ENCODE data around the gene TEX2.
"Not testable (repeated sequence)": the region's sequence is repeated elsewhere in the genome, so short reads cannot be mapped to it uniquely, and the experiment has no call there.

Gene TEX2

DNA sequence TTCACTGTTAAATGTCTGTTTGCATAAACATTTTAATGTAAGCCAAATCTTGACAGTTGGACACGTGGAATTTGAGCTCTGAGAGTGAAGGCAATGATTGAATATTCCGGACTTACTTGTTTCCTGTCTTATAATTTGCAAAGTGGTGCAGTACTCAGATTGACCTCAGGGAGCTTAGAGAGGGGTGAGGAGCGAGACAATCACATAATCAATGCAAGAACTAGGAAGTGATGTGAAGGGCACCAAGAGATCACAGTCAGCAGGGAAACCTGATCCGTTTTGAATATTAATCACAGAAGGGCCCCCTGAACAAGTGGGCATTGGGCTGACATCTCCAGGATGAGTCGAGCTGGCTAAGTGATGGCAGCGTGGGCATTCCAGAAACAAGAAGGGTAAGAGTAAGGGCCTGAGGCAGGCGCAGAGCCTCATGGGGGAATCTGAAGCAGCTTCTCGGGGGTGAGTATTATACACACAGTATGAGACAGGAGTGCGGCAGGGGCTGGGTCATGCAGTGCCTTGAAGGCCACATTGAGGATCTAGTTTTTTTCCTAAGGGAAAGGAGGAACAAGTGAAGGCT, 26.1 kb downstream of the TEX2 start:
- DNase-seq (ENCODE audit: low read depth in 2 of 2), result no peak

DNA sequence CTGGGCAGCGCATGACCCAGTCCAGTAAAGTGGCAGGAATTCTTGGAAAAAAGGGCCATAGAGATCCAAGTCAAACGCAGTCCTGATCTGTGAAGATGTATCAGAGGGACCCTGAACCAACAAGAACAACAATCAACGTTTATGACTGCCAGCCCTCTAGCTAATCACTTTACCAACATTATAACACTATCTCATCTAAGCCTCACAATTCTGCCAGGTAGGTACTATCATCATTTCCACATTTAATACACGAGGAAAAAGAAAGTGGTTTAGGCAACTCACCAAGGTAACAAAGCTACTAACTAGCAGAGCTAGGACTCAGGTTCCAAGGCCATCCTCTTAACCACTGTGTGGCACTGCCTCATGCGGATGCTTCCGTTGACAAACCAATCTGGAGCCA, 28.1 kb downstream of the TEX2 start:
- DNase-seq (ENCODE audit: low read depth in 2 of 2), result no peak

DNA sequence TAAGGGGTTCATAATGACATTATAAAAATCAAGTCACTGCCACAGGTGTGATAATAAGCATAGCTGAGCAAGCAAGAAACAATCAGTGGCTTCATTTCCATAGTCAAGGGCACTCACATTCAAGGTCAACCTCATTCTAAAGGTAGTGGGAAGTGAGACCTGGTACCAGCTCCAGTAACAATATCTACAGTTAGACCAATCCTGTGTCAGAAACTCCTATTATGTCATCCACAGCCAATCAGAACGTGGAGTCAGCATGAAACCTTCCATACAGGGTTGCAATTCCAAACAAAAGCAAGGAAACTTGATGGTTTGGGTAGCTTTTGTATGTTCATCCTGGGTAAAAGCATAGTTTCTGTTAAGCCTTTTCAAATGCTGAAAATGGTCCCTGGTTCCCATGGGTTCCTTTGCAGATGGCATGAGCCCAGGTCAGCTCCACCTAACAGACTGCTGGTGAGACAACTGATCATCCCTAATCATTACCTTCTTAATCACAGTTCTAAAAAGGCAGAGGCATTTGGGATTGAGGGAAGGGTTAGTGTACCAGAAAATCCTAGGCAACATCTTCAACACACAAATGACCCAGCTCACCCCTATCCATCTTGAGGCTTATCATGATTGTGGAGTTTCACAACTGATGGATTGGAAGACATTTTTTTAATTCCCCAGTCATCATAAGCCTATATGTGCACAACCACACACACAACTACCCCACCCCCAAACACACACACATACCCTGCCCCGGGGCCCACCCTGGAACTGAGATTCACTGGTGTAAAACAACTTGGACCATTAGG, 30.4 kb downstream of the TEX2 start:
- no peak for DNase-seq (ENCODE audit: low read depth in 2 of 2)

DNA sequence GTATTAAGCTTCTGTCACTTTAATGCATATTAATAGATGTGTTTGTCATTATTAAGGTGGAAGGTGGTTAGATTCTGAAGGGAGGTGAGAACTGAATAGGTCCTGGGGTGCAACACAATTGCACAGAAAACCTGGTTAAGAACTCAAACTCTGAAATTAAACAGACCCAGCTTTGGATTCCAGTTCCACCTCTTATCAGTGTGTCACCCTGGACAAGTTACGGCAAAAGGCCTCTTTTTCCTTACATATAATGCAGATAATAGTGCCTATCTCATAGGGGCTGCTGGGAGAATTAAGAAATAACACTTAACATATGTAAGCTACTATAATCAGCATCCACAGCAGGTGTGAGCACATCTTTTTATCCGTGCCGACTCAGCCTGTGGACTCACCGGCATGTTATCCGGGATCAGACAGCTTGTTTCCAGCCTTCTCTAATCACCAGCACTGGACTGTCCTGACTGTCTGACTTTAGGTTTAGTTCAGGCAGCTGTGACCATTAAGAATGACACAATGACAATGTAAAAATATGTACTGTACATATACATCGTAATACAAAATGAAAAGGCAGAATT, 31.4 kb downstream of the TEX2 start:
- DNase-seq (ENCODE audit: low read depth in 2 of 2), result no peak

DNA sequence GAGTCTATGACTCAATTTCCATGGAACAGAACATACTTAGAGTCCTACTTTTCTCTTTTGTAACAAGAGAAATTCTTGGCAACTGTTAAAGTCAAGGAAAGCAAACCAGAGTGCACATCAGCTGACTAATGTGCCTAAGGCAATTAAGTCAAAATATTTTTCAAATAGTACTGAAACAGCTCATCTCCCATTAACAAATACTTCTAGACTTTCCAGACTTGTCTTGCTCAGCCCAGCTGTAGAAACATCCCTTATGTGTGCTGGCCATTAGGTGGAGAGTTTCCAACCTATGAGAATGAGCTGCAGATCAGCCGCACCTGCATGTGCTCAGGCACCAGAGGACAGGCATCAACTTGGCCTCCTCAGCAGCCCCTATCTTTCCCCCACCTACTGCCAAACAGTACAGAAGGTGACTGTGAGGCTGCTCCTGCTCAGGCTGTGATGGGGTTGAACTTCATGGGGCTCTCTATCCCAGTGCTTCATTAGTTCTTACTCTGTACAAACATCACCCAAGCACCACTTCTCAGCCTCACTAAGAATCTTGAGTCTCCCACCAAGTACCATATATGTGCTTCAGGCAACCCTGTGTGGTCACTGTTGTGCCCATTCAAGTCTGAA, 32.2 kb downstream of the TEX2 start:
- no peak for DNase-seq (ENCODE audit: low read depth in 2 of 2)

DNA sequence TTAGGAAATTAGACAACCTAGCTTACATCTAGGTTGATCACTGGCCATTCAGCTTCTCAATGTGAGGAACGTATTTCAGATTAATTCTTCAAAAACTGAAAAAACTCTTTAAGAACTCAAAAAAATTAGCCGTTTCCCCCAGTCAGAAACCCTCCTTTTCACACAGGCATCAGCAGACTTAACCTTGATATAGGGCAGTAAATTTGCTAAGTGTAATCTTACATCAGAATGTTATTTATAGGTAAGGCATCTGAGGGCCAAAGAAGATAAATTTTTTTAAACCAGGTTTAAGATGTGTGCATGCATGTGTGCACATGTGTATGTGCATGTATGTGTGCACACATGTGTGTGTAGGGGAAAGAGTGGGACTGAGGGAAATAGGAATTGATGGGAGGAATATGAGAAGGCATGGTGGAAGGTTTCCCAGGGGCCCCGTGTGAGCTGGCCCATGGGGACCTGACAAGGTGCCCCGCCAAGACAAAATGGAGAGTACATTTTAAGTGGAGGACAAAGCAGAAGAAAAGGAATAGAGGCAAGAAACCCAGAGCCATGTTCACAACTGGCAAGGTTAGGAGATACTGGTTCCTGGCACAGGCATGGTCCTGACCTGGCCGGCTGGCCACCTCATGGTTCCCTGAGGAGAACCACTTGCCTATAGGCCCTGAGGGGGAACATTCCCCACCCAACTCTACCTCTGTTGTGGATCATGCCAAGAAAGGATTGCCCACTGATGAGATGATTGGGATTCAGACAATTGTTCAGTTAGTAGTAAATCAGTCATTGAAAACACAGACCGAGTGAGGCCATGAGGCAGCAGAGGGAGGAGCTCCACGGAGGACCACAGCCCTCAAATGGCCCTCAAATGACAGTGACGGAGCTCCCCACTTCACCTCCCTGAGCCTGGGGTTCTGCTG, 33.0 kb downstream of the TEX2 start:
- DNase-seq (ENCODE audit: low read depth in 2 of 2), result no peak

DNA sequence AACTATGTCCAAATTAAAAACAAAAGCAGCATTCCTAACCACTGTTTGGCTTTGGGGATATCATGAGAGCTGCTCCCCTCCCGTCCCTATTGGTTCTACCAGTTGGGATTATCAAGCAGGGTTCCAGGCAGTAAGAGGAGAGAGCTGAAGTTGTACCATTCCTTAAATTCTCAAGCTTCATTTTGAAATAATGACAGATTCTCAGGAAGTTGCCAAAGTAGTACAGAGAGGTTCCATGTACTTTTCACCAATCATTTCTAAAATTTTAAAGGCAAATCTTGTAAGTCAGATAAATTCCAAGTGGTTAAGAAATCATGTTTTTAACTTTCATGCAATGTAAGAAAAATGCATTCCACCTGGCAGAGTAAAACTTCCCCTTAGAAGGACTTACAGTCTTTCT, 36.9 kb downstream of the TEX2 start:
- no peak for DNase-seq (ENCODE audit: low read depth in 2 of 2)

DNA sequence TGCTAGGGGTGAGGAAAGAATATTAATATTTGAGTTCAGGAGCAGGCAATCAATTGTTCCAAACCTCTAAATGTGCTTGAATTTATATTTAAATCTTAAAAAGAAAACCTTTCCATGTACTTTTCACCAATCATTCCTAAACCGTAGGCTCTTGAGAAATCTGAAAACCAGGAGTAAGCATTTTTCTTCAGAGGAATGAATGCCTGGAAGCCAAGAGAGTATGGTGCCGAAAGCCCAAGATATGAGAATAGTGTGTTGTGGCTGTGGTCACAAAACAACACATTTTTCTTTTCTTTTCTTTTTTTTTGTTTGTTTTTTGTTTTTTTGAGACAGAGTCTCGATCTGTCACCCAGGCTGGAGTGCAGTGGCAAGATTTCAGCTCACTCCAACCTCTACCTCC, 37.6 kb downstream of the TEX2 start:
- no peak for DNase-seq (ENCODE audit: low read depth in 2 of 2)

DNA sequence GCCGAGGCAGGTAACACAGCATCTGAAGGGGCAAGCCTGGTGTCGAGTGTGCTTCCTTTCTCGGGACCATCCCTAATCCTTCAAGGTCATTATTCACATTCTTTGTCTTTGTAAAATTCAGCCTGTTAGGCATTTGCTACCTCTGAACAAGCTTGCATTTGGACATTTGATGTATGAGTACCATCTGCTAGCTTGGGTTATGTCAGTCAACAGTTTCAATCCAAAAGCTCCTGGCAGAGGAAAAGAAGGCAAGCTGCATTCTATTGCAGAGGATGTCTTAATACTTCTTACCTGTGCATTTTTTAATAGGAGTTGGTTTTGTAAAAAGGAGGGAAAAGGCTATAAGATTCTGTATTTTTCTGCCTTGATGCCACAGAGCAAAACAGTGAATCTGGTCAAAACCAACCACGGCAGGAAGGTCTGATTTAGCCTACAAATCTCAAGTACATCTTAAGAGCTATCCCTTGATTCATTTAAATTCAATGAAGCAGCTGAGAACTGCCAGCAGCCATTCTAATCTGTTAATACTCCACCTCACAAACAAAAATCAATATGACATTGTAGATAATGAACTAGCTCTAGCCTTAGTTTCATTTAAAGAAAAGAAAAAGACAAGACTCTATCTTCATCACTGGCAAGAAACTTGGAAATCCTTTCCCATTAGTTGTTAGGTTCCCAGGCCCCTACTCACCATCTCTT, 39.0 kb downstream of the TEX2 start:
- DNase-seq (ENCODE audit: low read depth in 2 of 2), result no peak

DNA sequence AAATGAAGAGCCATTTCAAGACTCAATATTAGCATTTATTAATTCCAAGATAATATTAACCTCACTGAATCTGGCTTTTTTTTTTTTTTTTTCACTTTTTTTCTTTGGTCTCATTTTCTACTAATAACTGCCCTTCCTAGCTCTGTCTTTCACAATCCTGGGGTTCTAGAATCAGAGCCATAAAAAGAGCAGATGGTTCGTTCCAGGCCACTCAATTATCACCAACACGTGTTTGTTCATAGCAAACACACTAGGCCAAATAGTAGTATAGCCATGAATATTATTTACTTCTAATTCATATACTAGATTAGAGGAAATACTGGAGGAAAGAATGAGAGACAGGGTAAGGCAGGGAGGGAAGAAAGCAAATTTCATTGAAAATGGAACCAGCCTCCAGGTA, 39.8 kb downstream of the TEX2 start:
- no peak for DNase-seq (ENCODE audit: low read depth in 2 of 2)

DNA sequence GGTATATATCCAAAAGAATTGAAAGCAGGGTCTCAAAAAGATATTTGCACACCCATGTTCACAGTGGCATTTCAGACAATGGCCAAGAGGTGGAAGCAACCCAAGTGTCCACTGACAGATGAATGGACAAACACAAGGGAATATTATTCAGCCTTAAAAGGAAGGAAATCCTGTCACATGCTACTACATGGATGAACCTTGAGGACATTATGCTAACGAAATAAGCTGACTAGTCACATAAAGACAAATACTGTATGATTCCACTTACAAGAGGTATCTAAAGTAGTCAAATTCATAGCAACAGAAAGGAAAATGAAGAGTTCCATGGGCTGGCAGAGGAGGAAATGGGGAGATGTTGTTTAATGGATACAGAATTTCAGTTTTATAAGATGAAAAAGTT, 41.4 kb downstream of the TEX2 start:
- DNase-seq (ENCODE audit: low read depth in 2 of 2), result no peak

DNA sequence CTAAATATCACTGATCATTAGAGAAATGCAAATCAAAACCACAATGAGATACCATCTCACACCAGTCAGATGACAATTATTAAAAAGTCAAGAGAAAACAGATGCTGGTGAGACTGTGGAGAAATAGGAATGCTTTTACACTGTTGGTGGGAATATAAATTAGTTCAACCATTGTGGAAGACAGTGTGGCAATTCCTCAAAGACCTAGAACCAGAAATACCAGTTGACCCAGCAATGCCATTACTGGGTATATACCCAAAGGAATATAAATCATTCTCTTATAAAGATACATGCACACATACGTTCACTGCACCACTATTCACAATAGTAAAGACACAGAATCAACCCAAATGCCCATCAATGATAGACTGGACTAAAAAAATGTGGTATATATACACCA, 42.5 kb downstream of the TEX2 start:
- not testable (repeated sequence) for DNase-seq (ENCODE audit: low read depth in 2 of 2)

DNA sequence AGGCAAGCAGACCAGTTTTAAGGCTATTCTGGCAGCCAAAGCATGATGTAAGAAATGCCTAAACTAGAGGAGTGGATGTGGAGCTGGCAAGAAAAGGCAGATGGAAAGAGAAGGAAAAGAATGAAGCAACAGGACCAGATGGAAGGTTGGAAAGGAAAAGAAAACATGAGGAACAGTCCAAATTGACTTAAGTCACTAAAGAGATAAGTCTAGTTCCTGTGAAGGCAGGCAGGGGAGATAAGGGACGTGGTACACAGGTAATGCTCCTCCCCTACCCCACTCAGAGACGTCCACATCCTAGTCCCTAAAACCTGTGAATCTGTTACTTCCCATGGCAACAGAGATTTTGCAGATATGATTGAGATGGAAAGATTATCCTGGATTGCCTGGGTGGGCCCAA, 43.5 kb downstream of the TEX2 start:
- DNase-seq (ENCODE audit: low read depth in 2 of 2), result no peak

DNA sequence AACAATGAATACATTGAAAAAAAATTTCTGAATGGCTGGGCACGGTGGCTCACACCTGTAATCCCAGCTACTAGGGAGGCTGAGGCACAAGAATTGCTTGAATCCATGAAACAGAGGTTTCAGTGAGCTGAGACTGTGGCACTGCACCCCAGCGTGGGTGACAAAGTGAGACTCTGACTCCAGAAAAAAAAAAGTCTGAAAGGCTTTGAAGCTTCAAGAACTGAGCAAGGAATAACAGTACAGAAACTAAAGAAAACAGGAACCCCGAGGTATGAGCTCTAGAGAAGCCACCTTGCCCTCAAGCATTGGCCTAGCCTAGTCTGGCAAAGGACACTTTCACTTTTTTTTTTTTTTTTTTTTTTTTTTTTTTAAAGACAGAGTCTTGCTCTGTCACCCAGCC, 45.0 kb downstream of the TEX2 start:
- peak in 1 of 2 donors; percentile 18 for DNase-seq (ENCODE audit: low read depth in 2 of 2)

DNA sequence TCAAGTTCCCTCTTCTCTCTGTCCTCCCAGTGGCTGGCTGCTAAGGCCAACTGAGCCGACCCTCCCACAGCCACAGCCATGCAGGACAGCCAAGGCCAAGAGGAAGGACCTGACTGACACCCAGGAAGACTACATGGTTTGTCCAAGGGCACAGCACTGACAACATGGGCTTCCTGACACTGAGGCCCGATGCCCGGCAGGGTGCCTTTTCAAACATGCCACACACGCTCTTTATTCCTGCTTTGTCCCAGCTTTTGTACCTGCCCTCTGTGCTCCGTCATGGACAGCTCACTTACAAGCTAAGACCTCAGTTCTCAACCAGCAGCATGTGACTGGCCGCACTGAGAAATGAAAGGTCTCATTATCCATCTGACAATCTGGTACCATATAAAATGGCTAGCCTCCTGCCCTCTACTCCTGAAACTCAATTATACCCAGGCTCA, 45.8 kb downstream of the TEX2 start:
- DNase-seq (ENCODE audit: low read depth in 2 of 2), result no peak

DNA sequence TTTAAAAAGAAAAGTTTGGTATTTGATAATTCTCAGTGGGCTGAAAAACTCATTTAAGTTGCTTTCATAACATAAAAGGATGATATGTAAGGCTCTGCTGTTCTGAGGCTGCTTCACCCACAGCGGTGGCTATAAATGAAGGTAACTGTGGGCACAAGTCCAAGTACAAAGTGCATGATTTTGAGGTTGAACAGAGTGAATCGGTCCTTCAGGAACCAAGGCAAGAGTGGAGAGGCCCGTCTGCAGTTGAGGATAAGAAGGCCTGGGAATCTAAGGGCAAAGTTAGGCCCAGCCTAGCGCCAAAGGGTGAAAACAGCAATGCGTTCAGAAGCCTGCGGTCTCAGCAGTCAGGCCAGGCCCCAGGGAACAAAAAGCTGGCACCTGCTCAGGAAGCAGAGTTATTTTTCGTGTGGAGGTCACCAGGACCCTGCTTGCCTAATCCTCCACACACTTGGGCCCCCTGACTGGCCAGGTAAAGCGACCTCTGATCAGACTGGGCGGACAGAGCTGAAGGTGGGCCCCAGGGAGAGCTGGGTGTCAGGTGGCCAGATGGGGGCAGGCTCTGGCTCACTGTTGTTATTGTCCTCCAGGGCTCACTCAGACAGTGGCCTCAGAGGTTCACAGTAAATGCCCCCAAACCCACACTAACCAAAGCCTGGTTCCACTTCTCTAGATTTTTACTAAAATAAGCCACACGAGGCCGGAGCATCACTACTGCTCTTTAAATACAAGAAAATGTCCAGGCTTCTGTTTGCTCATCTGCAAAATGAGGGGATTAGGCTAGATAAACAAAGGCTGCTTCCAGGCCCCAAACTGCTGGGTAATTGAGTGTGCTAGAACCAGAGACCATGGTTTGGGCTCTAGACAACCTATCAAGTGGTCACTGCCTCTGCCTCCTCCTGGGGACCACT, 46.5 kb downstream of the TEX2 start:
- DNase-seq (ENCODE audit: low read depth in 2 of 2), result no peak

DNA sequence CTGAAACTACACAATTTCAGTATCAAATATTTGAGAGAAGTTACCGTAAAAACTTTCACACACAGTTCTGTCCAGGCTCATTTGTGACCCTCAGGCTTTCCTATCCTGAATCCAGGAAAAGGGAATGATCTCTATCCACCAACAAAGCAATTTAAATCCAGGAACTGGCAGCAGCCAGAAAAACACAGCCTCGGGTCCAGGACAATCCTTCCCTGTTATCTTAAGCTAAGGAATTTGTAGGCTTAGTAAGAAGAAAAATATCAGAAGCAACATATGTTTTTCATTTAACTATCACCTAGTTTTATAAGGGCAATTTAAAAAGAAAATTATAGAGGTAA, 47.1 kb downstream of the TEX2 start:
- no peak for DNase-seq (ENCODE audit: low read depth in 2 of 2)

DNA sequence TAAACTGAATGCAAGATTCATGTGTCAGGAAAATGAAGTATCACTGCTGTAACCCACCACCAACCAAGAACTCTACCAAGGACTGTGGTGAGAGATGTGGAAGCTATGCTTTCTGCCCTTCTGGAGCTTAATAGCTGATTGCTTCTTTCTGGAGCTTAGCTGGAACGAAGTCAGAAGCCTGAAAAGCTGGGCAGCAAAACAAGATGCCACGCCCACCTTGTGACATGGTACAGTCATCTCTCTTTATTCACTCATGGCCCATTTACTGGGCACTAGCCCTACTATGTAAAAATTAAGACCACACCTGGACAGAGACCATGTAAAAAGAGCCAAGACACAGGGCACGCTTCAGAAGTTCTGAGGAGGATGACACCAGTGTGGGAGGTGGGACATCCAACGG, 48.1 kb downstream of the TEX2 start:
- no peak for DNase-seq (ENCODE audit: low read depth in 2 of 2)

DNA sequence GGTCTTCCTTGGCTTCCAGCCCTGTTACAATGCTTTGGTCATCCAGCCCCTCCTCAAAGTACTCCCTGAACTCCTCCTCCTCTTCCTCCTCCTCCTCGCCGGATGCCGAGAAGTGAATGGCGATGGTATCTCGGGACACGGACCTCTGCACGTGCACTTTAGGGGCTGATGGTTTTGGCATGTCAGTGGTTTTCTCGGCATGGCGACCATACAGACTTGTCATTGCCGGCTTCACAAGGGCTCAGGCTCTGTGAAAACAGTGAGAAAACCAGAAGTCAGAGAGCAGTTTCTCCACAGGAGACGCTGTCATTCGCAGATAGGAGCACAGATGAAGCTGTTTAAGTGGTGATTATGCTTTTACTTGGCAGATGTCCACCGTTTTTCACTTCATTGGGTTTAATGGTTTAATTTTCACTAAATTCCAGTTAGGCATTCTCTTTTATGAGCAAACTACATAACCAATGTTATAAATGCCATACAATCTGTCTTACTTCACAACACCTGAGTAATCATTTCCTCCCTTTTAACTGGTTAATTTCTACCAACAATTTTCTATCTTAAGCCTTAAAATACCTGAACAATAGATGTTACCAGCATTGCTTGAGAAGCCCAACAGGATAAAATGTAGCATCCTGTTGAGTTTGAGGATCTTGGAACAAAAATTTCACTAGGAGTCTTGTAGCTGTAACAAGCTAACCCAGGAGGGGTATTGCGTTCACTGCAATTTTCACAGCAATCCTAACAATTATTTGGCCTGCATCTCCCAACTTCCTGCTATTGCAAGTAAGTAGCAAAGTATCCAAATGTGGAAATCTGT, 48.9 kb downstream of the TEX2 start:
- no peak for DNase-seq (ENCODE audit: low read depth in 2 of 2)
